H1 (cell line): ENCODE measurements around the gene MRM3. TPM values are rescaled to one million over a fixed set of nuclear protein-coding genes. Genes with fewer than 3 reads are reported as not detected.

ENCODE experiments used
- BCL11A ChIP-seq, 2 experiments: IDR thresholded peaks; one replicate each; pipeline ENCODE4 v1.6.1; 2011; ENCODE audit warnings: low read depth in 2 of 2, low read length in 2 of 2, mild to moderate bottlenecking in 2 of 2
- CHD2 ChIP-seq: IDR thresholded peaks from 2 replicates; pipeline ENCODE4 v1.6.1; 2012; ENCODE audit warnings: low read length, improper control_type of control experiment
- KDM1A ChIP-seq: fragments of 200-600, 300-600 bp; sonication (generic); IDR thresholded peaks from 2 replicates; pipeline ENCODE4 v1.7.1; 2016; ENCODE audit warnings: mild to moderate bottlenecking, low read length, borderline replicate concordance
- MAFK ChIP-seq: IDR thresholded peaks from 2 replicates; pipeline ENCODE4 v1.6.1; 2012; ENCODE audit warnings: low read depth, mild to moderate bottlenecking, improper control_type of control experiment, low read length
- POLR2A ChIP-seq, 2 experiments: IDR thresholded peaks; 1 replicate in 1 of 2; 2 replicates in 1 of 2; pipeline ENCODE4 v1.6.1; 2011; ENCODE audit warnings: low read depth in 2 of 2, low read length in 2 of 2, mild to moderate bottlenecking in 2 of 2; ENCODE audit errors: control extremely low read depth in 1 of 2
- RFX5 ChIP-seq: IDR thresholded peaks from 2 replicates; pipeline ENCODE4 v1.6.1; 2011; ENCODE audit warnings: low read depth, low read length, improper control_type of control experiment, borderline replicate concordance
- SUZ12 ChIP-seq: fragments of 200-600 bp; sonication (generic); IDR thresholded peaks from 2 replicates; pipeline ENCODE4 v1.6.1; 2012; ENCODE audit warnings: mild to moderate bottlenecking, inconsistent platforms, low read length, moderate library complexity, mixed read lengths
- TAF1 ChIP-seq: IDR thresholded peaks from 2 replicates; pipeline ENCODE4 v1.6.1; 2011; ENCODE audit warnings: mild to moderate bottlenecking, low read depth, low read length
- TBP ChIP-seq: IDR thresholded peaks from 2 replicates; pipeline ENCODE4 v1.6.1; 2011; ENCODE audit warnings: low read depth, low read length, improper control_type of control experiment
- polyA plus RNA-seq, 7 experiments: library from polyadenylated mRNA; depleted of rRNA in 3 of 7; stranded (reverse) in 5 of 7; unstranded in 2 of 7; fragments of >200 nt in 5 of 7; fragments of 200-250 nt in 2 of 7; gene quantifications; 1 replicate in 5 of 7; 2 replicates in 1 of 7; 4 replicates in 1 of 7; pipeline versions ENCODE4 v1.2.1 to v1.2.3, GENCODE V29; 2011 to 2013; ENCODE audit warnings: missing spikeins in 2 of 7, mixed read lengths in 2 of 7
- total RNA-seq: library from RNA; stranded (reverse); fragmentation: NEBNext Ultra II Directional; extraction: Animal tissue kit (Norgen Biotek cat#: 25700); gene quantifications from 2 replicates; pipeline ENCODE4 v1.2.1, GENCODE V29; 2021

Gene MRM3
- total and polyA plus RNA-seq, 2 of the 8 experiments (the other 6 are each of a cell fraction or from before 2014, with no cell fraction given), result 10.1 to 20.8 TPM

GRCh38 chr17:745406-745805 lies 36.7 kb upstream of the MRM3 start (continued):
- TF ChIP-seq KDM1A (no peak), TBP (no peak), BCL11A (IDR thresholded peaks at IDR 0.05; ENCODE audit: low read depth in 2 of 2, low read length in 2 of 2) (no peak), RFX5 (no peak), POLR2A (IDR thresholded peaks at IDR 0.05; ENCODE audit: control extremely low read depth in 1 of 2, low read depth in 2 of 2, low read length in 2 of 2) (no peak), TAF1 (no peak), SUZ12 (no peak), MAFK (no peak), CHD2 (no peak)
